Pancreas (tissue), 10 donors: ENCODE measurements around the gene HDGFL3. TPM values are rescaled to one million over a fixed set of nuclear protein-coding genes. Genes with fewer than 3 reads are reported as not detected.

Experiments used
- ATAC-seq, 4 donors: fragments of 200-7000 bp; cut with Tn5 transposase; one replicate each; pipeline versions ENCODE4 v1.8.0 to v1.9.1; 2020; ENCODE audit warnings: mild to moderate bottlenecking in 4 of 4, moderate library complexity in 4 of 4
- DNase-seq, 6 donors: peaks; one replicate each; pipeline ENCODE4 v3.0.0-alpha.2; 2020
- FAIRE-seq: peaks from 2 replicates; lab custom pipeline; 2012; peaks lifted over from hg19 to GRCh38; lab: Jason Lieb, UNC
- H3K27ac ChIP-seq, 4 donors: fragments of 200-600 bp; sonication (generic); 1 replicate in 3 of 4; 2 replicates in 1 of 4; pipeline versions ENCODE4 v1.5.0 to v1.8.0; 2020
- H3K27me3 ChIP-seq, 4 donors: fragments of 200-600 bp; one replicate each; pipeline ENCODE4 v1.8.0; 2021
- H3K36me3 ChIP-seq, 3 donors: fragments of 200-600 bp; sonication (generic) in 1 of 3; one replicate each; pipeline versions ENCODE4 v1.5.0 to v1.8.0; 2020 to 2021
- H3K4me1 ChIP-seq, 3 donors: fragments of 200-600 bp; one replicate each; pipeline ENCODE4 v1.8.0; 2021
- H3K4me3 ChIP-seq, 4 donors: fragments of 200-600 bp; sonication (generic) in 2 of 4; one replicate each; pipeline versions ENCODE4 v1.5.0 to v1.8.0; 2020 to 2021
- H3K9me3 ChIP-seq, 4 donors: fragments of 200-600 bp; one replicate each; pipeline ENCODE4 v1.8.0; 2021
- CTCF ChIP-seq, 4 donors: fragments of 200-600 bp; sonication (generic) in 3 of 4; IDR thresholded peaks; one replicate each; pipeline versions ENCODE4 v1.5.0 to v1.8.0; 2021; ENCODE audit warnings: antibody characterized with exemption in 4 of 4
- WGBS, 2 donors: extraction: QIAGEN DNeasy Blood & Tissue Kit; methylation state at CpG; one replicate each; pipeline ENCODE4 v1.1.7; 2013; 5-methylcytosine and 5-hydroxymethylcytosine counted together
- intact Hi-C, 3 donors: fragments of 100-400 bp; cut with DNase I; formaldehyde crosslinking; loops; one replicate each; pipeline versions ENCODE4 v1.11.1 to v1.14.2; 2022
- polyA plus RNA-seq, 2 donors: library from polyadenylated mRNA; stranded (reverse); fragments of 200-250 nt; gene quantifications; one replicate each; pipeline ENCODE4 v1.2.3, GENCODE V29; 2013
- total RNA-seq, 6 donors: library from RNA; stranded (reverse); fragmentation: NEBNext Ultra II Directional in 4 of 6; extraction: Animal tissue kit (Norgen Biotek cat#: 25700) in 4 of 6; gene quantifications; one replicate each; pipeline versions ENCODE4 v1.2.1 to v1.2.4, GENCODE V29; 2021 to 2023
- donor health status: healthy with polysubstance abuse.
- donor health status: DM: no; HTN: no; CAD: no; lungs with moderate emphysema.
- donor health status: DM: no; HTN: no; CAD: no.
- donor health status: control.
- donor health status: control.
- donor health status: Bipolar disorder and iron deficiency.
- donor health status: DM: yes; HTN: yes; CAD: no.
- donor health status: DM: no; HTN: no; CAD: no.
- donor health status: DM: no; HTN: no; CAD: no.
- donor health status: DM: yes; HTN: yes; CAD: no.

Gene HDGFL3
- total and polyA plus RNA-seq, 8 donors, result 3.0 to 17.2 (median 7.9) TPM

- DNase-seq (no peak), FAIRE-seq (no peak), ATAC-seq (no peak)
- 66 to 67% methylated on average over 3 of the region's 3 CpGs for WGBS, 2 donors
- Histone ChIP-seq H3K36me3 (no peaks in the 10 kb centered on the region), H3K9me3 (no peaks in the 10 kb centered on the region), H3K27me3 (peaks cover 0 to 7% (median 0%) of the 10 kb centered on the region in 4 donors), H3K27ac (no peak overlapping the region), H3K4me3 (no peak overlapping the region), H3K4me1 (peaks cover 0 to 4% (median 3%) of the 10 kb centered on the region in 3 donors)
- TF ChIP-seq CTCF (IDR thresholded peaks at IDR 0.05), result no peak
- intact Hi-C loops, result no loop called here
Observed at GRCh38 chr15:83110381-83110780, 97.2 kb downstream of the HDGFL3 start.

GRCh38 chr15:83109532-83109931, 98.1 kb downstream of the HDGFL3 start:
- FAIRE-seq, result no peak
- no peak for TF ChIP-seq CTCF (IDR thresholded peaks at IDR 0.05)
- Histone ChIP-seq H3K4me1 (peaks cover 0 to 4% (median 3%) of the 10 kb centered on the region in 3 donors), H3K9me3 (no peaks in the 10 kb centered on the region), H3K27me3 (peaks cover 0 to 7% (median 0%) of the 10 kb centered on the region in 4 donors), H3K4me3 (no peak overlapping the region), H3K36me3 (no peaks in the 10 kb centered on the region), H3K27ac (no peak overlapping the region)
- no peak for DNase-seq
- intact Hi-C loops, result no loop called here
- peak in 2 of 4 donors; percentile 19 to 30 for ATAC-seq
- WGBS, 2 donors, result 73 to 82% methylated on average over 12 of the region's 12 CpGs

- Histone ChIP-seq H3K4me1 (peaks cover 0 to 4% (median 3%) of the 10 kb centered on the region in 3 donors), H3K9me3 (no peaks in the 10 kb centered on the region), H3K4me3 (peak overlapping the region in 1 of 4 donors; percentile 55), H3K36me3 (no peaks in the 10 kb centered on the region), H3K27me3 (peaks cover 0 to 7% (median 0%) of the 10 kb centered on the region in 4 donors), H3K27ac (peak overlapping the region in 1 of 4 donors; percentile 39)
- no peak for FAIRE-seq
- intact Hi-C loops, result no loop called here
- peak in 3 of 4 donors; percentile 55 to 87 (median 83) for ATAC-seq
- WGBS, 2 donors, result 46 to 55% methylated on average over 21 of the region's 21 CpGs
- no peak for TF ChIP-seq CTCF (IDR thresholded peaks at IDR 0.05)
- DNase-seq, result peak in 1 of 6 donors; percentile 57
Observed at GRCh38 chr15:83108266-83109219, 99.1 kb downstream of the HDGFL3 start.

GRCh38 chr15:83107841-83108181, 99.8 kb downstream of the HDGFL3 start:
- DNase-seq, result peak in 1 of 6 donors; percentile 41
- H3K36me3 ChIP-seq, result no peaks in the 10 kb centered on the region
- no peak for TF ChIP-seq CTCF (IDR thresholded peaks at IDR 0.05)
- no peak for FAIRE-seq
- no peaks in the 10 kb centered on the region for H3K9me3 ChIP-seq
- H3K4me3 ChIP-seq, result peak overlapping the region; percentile 9 to 55 (median 34)
- 8 to 13% methylated on average over 19 to 30 of the region's 30 CpGs for WGBS, 2 donors
- peaks cover 0 to 4% (median 3%) of the 10 kb centered on the region in 3 donors for H3K4me1 ChIP-seq
- peaks cover 0 to 7% (median 0%) of the 10 kb centered on the region in 4 donors for H3K27me3 ChIP-seq
- intact Hi-C loops, result no loop called here
- peak overlapping the region in 2 of 4 donors; percentile 39 to 52 for H3K27ac ChIP-seq
- ATAC-seq, result peak in 1 of 4 donors; percentile 9
